Measurements from ENCODE around the gene PTPRQ.

Gene PTPRQ

DNA sequence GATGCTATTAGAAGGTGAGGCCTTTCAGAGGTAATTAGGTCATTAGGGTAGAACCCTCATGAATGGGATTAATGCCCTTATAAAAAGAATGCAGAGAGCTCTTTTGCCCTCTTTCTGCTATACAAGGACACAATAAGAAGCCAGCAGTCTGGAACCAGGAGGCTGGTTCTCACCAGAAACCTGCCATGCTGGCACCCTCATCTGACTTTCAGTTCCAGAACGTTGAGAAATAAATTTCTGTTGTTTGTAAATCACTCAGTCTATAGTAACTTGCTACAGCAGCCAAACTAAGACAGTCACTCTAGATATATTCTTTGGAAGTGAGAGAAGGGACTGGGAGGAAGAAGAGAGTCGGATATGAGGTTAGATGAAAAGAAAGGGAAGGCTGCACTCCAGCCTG is 138.4 kb downstream of the PTPRQ start:
- TF ChIP-seq CTCF (conservative IDR thresholded peaks at IDR 0.05; ENCODE audit: low read length): no peak
- peak; percentile 28 for DNase-seq (ENCODE audit: low read depth)
- no peak overlapping the region for H3K4me3 ChIP-seq (ENCODE audit: low read length)

GRCh38 chr12:80589077-80589476 is 145.0 kb downstream of the PTPRQ start:
- H3K4me3 ChIP-seq (ENCODE audit: low read length): no peak overlapping the region
- no peak for DNase-seq (ENCODE audit: low read depth)
- no peak for TF ChIP-seq CTCF (conservative IDR thresholded peaks at IDR 0.05; ENCODE audit: low read length)

- TF ChIP-seq CTCF (conservative IDR thresholded peaks at IDR 0.05; ENCODE audit: low read length): no peak
- H3K4me3 ChIP-seq (ENCODE audit: low read length): no peak overlapping the region
- peak; percentile 40 for DNase-seq (ENCODE audit: low read depth)
Observed at GRCh38 chr12:80590085-80590484, 146.1 kb downstream of the PTPRQ start.

GRCh38 chr12:80593766-80594165 is 149.7 kb downstream of the PTPRQ start:
- no peak overlapping the region for H3K4me3 ChIP-seq (ENCODE audit: low read length)
- DNase-seq (ENCODE audit: low read depth): peak; percentile 90
- TF ChIP-seq CTCF (conservative IDR thresholded peaks at IDR 0.05; ENCODE audit: low read length): no peak

DNA sequence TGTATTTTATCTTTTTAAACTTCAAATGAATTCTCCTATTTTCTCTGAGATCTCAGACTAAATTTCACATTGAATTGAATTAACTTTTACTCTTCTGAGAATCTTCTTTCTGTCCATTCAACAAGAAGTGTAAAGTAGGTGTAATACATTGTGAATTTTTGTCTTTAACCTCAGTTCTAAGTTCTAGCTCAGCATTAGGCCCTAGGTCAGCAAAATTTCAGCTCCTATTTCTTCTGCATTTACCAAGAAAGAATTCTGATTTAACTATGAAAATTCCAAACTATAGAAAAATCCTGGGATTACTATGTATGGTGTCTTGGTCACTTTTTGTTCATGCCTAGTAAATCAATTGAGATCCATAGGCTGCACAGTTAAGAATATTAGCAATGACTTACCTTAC is 152.5 kb downstream of the PTPRQ start:
- DNase-seq (ENCODE audit: low read depth): no peak
- no peak for TF ChIP-seq CTCF (conservative IDR thresholded peaks at IDR 0.05; ENCODE audit: low read length)

DNA sequence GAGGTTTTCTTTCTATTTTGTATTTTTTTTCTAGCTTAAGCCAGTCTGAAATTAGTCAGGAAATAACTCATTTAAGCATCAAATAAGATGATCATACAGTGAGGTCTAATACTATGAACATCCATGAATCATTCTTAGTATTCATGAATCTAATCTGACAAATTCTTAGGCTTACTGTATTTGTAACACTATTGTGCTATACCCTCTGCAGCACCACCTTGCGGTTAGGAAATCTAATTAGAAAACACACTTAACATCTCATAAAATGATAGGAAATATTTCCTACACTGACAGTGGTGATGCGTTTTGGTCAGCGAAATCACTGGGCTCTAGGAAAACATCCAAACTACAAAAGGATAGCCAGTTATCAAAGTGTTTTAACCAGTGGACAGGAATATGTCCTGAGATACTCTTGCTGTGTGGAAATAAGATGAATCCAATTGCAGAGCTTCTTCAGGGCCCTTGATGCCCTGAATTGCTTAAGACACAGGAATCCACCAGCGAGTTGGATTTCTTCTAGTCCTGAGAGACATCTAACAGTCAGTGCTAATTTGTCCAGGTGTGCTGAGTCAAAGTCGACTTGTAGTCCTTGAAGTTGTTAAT is 154.1 kb downstream of the PTPRQ start:
- DNase-seq (ENCODE audit: low read depth): peak; percentile 62
- H3K4me3 ChIP-seq (ENCODE audit: low read length): no peak overlapping the region

More for the DNA sequence above, 152.5 kb downstream of the PTPRQ start:
- no peak overlapping the region for H3K4me3 ChIP-seq (ENCODE audit: low read length)

More for the DNA sequence above, 154.1 kb downstream of the PTPRQ start:
- peak; percentile 56 for TF ChIP-seq CTCF (conservative IDR thresholded peaks at IDR 0.05; ENCODE audit: low read length)

Measured in AG10803 (cell line).